H9 (cell line): ENCODE measurements around the gene PGS1. TPM values are rescaled to one million over a fixed set of nuclear protein-coding genes. Genes with fewer than 3 reads are reported as not detected.
A peak's percentile ranks its signal among the peaks of the same experiment; 100 is the strongest.

Source experiments
- DNase-seq: peaks from one replicate; pipeline ENCODE4 v3.0.0-alpha.2; 2017
- H2AFZ ChIP-seq: one replicate; pipeline ENCODE4 v1.6.1; 2013; ENCODE audit warnings: mild to moderate bottlenecking, low read length, control low read depth, moderate library complexity
- H2AK5ac ChIP-seq: 2 replicates; pipeline ENCODE4 v1.6.1; 2013; ENCODE audit warnings: low read length, control low read depth, mixed read lengths; ENCODE audit not compliant: insufficient read length
- H2BK120ac ChIP-seq: one replicate; pipeline ENCODE4 v1.6.1; 2013; ENCODE audit warnings: low read depth, mild to moderate bottlenecking, low read length, control low read depth, inconsistent platforms; ENCODE audit not compliant: poor library complexity, severe bottlenecking
- H2BK12ac ChIP-seq: 2 replicates; pipeline ENCODE4 v1.6.1; 2013; ENCODE audit warnings: low read length, control low read depth, mixed read lengths, low read depth; ENCODE audit not compliant: insufficient read length
- H2BK15ac ChIP-seq: 2 replicates; pipeline ENCODE4 v1.6.1; 2013; ENCODE audit warnings: low read depth, low read length, control low read depth
- H2BK20ac ChIP-seq: one replicate; pipeline ENCODE4 v1.6.1; 2013; ENCODE audit warnings: low read depth, mild to moderate bottlenecking, low read length, control low read depth, inconsistent platforms; ENCODE audit not compliant: poor library complexity, severe bottlenecking
- H2BK5ac ChIP-seq: 2 replicates; pipeline ENCODE4 v1.6.1; 2013; ENCODE audit warnings: low read length, control low read depth, mixed read lengths; ENCODE audit not compliant: insufficient read length
- H3K14ac ChIP-seq: 2 replicates; pipeline ENCODE4 v1.6.1; 2013; ENCODE audit warnings: low read length, control low read depth; ENCODE audit not compliant: insufficient read depth
- H3K18ac ChIP-seq: 2 replicates; pipeline ENCODE4 v1.6.1; 2013; ENCODE audit warnings: low read depth, mild to moderate bottlenecking, mixed read lengths, low read length, control low read depth; ENCODE audit not compliant: insufficient read length
- H3K23ac ChIP-seq: 2 replicates; pipeline ENCODE4 v1.6.1; 2013; ENCODE audit warnings: low read length, control low read depth, mixed read lengths, low read depth; ENCODE audit not compliant: insufficient read length
- H3K23me2 ChIP-seq: 2 replicates; pipeline ENCODE4 v1.6.1; 2013; ENCODE audit warnings: low read depth, mild to moderate bottlenecking, mixed read lengths, low read length, control low read depth; ENCODE audit not compliant: insufficient read length, poor library complexity, severe bottlenecking
- H3K27ac ChIP-seq: 2 replicates; pipeline ENCODE4 v1.5.1; 2013; ENCODE audit warnings: low read length, control low read depth, mixed read lengths, low read depth; ENCODE audit not compliant: insufficient read length
- H3K27me3 ChIP-seq: 2 replicates; pipeline ENCODE4 v1.6.1; 2013; ENCODE audit warnings: low read length, control low read depth, inconsistent platforms; ENCODE audit not compliant: insufficient read depth
- H3K4ac ChIP-seq: 2 replicates; pipeline ENCODE4 v1.6.1; 2013; ENCODE audit warnings: low read depth, mild to moderate bottlenecking, control low read depth, inconsistent platforms, low read length, moderate library complexity
- H3K4me1 ChIP-seq: 2 replicates; pipeline ENCODE4 v1.6.1; 2013; ENCODE audit warnings: low read length, control low read depth, inconsistent platforms; ENCODE audit not compliant: insufficient read depth
- H3K4me2 ChIP-seq: 2 replicates; pipeline ENCODE4 v1.6.1; 2013; ENCODE audit warnings: low read length, control low read depth, mixed read lengths; ENCODE audit not compliant: insufficient read length, insufficient read depth
- H3K56ac ChIP-seq: 2 replicates; pipeline ENCODE4 v1.6.1; 2013; ENCODE audit warnings: low read depth, mild to moderate bottlenecking, mixed read lengths, low read length, control low read depth; ENCODE audit not compliant: insufficient read length
- H3K79me1 ChIP-seq: 2 replicates; pipeline ENCODE4 v1.6.1; 2013; ENCODE audit warnings: low read depth, mild to moderate bottlenecking, moderate library complexity, low read length, control low read depth, inconsistent platforms; ENCODE audit not compliant: insufficient read depth, poor library complexity, severe bottlenecking
- H3K79me2 ChIP-seq: 2 replicates; pipeline ENCODE4 v1.6.1; 2013; ENCODE audit warnings: low read length, control low read depth, inconsistent platforms; ENCODE audit not compliant: insufficient read depth
- H3K9ac ChIP-seq: 2 replicates; pipeline ENCODE4 v1.6.1; 2013; ENCODE audit warnings: low read length, control low read depth, mixed read lengths; ENCODE audit not compliant: insufficient read length; ENCODE audit errors: extremely low read depth
- H3K9me3 ChIP-seq: one replicate; pipeline ENCODE4 v1.6.1; 2013; ENCODE audit warnings: low read depth, low read length, inconsistent platforms; ENCODE audit not compliant: control insufficient read depth
- H3T11ph ChIP-seq: one replicate; pipeline ENCODE4 v1.6.1; 2013; ENCODE audit warnings: mild to moderate bottlenecking, low read length, control low read depth, inconsistent platforms
- H4K20me1 ChIP-seq: one replicate; pipeline ENCODE4 v1.6.1; 2013; ENCODE audit not compliant: control insufficient read depth, insufficient read length, insufficient read depth
- H4K5ac ChIP-seq: 2 replicates; pipeline ENCODE4 v1.6.1; 2013; ENCODE audit warnings: low read depth, mild to moderate bottlenecking, mixed read lengths, low read length, control low read depth; ENCODE audit not compliant: insufficient read length
- H4K8ac ChIP-seq: replicated peaks from 2 replicates; pipeline ENCODE4 v1.6.1; 2013; ENCODE audit warnings: low read length, control low read depth, mixed read lengths, low read depth; ENCODE audit not compliant: insufficient read length
- H4K91ac ChIP-seq: 2 replicates; pipeline ENCODE4 v1.6.1; 2013; ENCODE audit warnings: low read depth, mild to moderate bottlenecking, moderate library complexity, mixed read lengths, low read length, control low read depth; ENCODE audit not compliant: insufficient read length
- H3K27ac Mint-ChIP-seq, 3 experiments: 2 replicates in 2 of 3; 3 replicates in 1 of 3; pipeline ENCODE4 v1.8.0; 2020 to 2021; ENCODE audit warnings: mixed read lengths in 3 of 3, mild to moderate bottlenecking in 1 of 3, moderate library complexity in 1 of 3
- H3K27me3 Mint-ChIP-seq: 2 replicates; pipeline ENCODE4 v1.8.0; 2021; ENCODE audit warnings: low read depth, mild to moderate bottlenecking, moderate library complexity, mixed read lengths
- H3K36me3 Mint-ChIP-seq, 3 experiments: 2 replicates in 2 of 3; 3 replicates in 1 of 3; pipeline ENCODE4 v1.8.0; 2020 to 2021; ENCODE audit warnings: low read depth in 3 of 3, mixed read lengths in 3 of 3; ENCODE audit not compliant: insufficient read depth in 1 of 3
- H3K4me1 Mint-ChIP-seq, 2 experiments: 2 replicates each; pipeline ENCODE4 v1.8.0; 2020; ENCODE audit warnings: mixed read lengths in 2 of 2
- H3K4me3 Mint-ChIP-seq, 2 experiments: 2 replicates in 1 of 2; 3 replicates in 1 of 2; pipeline ENCODE4 v1.8.0; 2020 to 2021; ENCODE audit warnings: mild to moderate bottlenecking in 2 of 2, mixed read lengths in 2 of 2, moderate library complexity in 1 of 2
- H3K9me3 Mint-ChIP-seq, 2 experiments: 2 replicates in 1 of 2; 3 replicates in 1 of 2; pipeline ENCODE4 v1.8.0; 2020; ENCODE audit warnings: mild to moderate bottlenecking in 2 of 2, mixed read lengths in 2 of 2, moderate library complexity in 1 of 2
- CTCF ChIP-seq: fragments of 200-600 bp; sonication (generic); conservative IDR thresholded peaks from 3 replicates; pipeline ENCODE4 v1.8.0; 2021; ENCODE audit warnings: antibody characterized with exemption, mild to moderate bottlenecking
- WGBS: extraction: QIAGEN DNeasy Blood & Tissue Kit; methylation state at CpG from one replicate; pipeline ENCODE4 v1.1.7; 2013; ENCODE audit warnings: missing lambda C conversion rate, low lambda C conversion rate, mixed read lengths; ENCODE audit not compliant: insufficient read length; ENCODE audit errors: extremely low coverage; 5-methylcytosine and 5-hydroxymethylcytosine counted together
- total RNA-seq: library from RNA; stranded (reverse); gene quantifications from 2 replicates; pipeline ENCODE4 v1.2.1, GENCODE V29; 2021

Gene PGS1
- total RNA-seq, 1 experiment from 2014 or later: 45.7 TPM

- Histone ChIP-seq H2BK120ac (no peak overlapping the region), H3K27ac (no peak overlapping the region), H4K5ac (no peak overlapping the region), H3K4me1 (no peaks in the 10 kb centered on the region), H3K79me2 (no peaks in the 10 kb centered on the region), H3K79me1 (no peaks in the 10 kb centered on the region), H4K91ac (no peak overlapping the region), H3K9me3 (no peaks in the 10 kb centered on the region), H3K4me2 (no peak overlapping the region), H3T11ph (no peak overlapping the region), H2BK15ac (no peak overlapping the region), H3K4ac (no peak overlapping the region), H2BK12ac (no peak overlapping the region), H3K23ac (no peak overlapping the region), H2AK5ac (no peak overlapping the region), H3K23me2 (no peaks in the 10 kb centered on the region), H4K8ac (no peak overlapping the region), H3K18ac (no peak overlapping the region), H2BK5ac (no peak overlapping the region), H3K14ac (no peak overlapping the region; the same call in 1 of the 2 replicates), H3K9ac (no peak overlapping the region), H2BK20ac (no peak overlapping the region), H3K56ac (no peak overlapping the region), H2AFZ (no peak overlapping the region), H4K20me1 (peaks cover 2% of the 10 kb centered on the region), H3K27me3 (no peaks in the 10 kb centered on the region)
- Mint-ChIP-seq H3K27me3 (no peaks in the 10 kb centered on the region), H3K36me3 (peaks cover 31 to 68% (median 61%) of the 10 kb centered on the region in 3 experiments), H3K27ac (peak overlapping the region in 2 of 3 experiments; percentile 70 to 90; a peak in 4 of 7 replicates), H3K4me3 (no peak overlapping the region), H3K9me3 (no peaks in the 10 kb centered on the region), H3K4me1 (peaks cover 5 to 10% of the 10 kb centered on the region in 2 experiments)
- TF ChIP-seq CTCF: no peak
- no peak for DNase-seq
- WGBS: no CpG with 5 or more reads among the region's 6 CpGs
Measured at GRCh38 chr17:78421084-78421533, 42.7 kb downstream of the PGS1 start.
